ENCODE measurements around the gene OVCH2. TPM values are rescaled to one million over a fixed set of nuclear protein-coding genes. Genes with fewer than 3 reads are reported as not detected.

Gene OVCH2
- total RNA-seq, 1 experiment from 2014 or later = 0.34 TPM

GRCh38 chr11:7654195-7654705 is 52.0 kb downstream of the OVCH2 start:
- H3K27me3 Mint-ChIP-seq (ENCODE audit: insufficient read depth, unreplicated experiment) = no peaks in the 10 kb centered on the region
- no peak overlapping the region for H3K4me3 Mint-ChIP-seq (ENCODE audit: unreplicated experiment)
- H3K9me3 Mint-ChIP-seq (ENCODE audit: unreplicated experiment) = no peaks in the 10 kb centered on the region
- H3K36me3 ChIP-seq (ENCODE audit: control insufficient read depth, insufficient read depth, low read length) = peaks cover 29% of the 10 kb centered on the region
- H3K4me3 ChIP-seq (ENCODE audit: low read depth, low read length) = no peak overlapping the region
- no peaks in the 10 kb centered on the region for H3K27me3 ChIP-seq (replicated peaks; ENCODE audit: control insufficient read depth, insufficient read depth, low read length)
- CTCF ChIA-PET = interaction anchor here (0.6 to 1.5 kb wide), 2 partner anchors 81 to 83 kb away, joined by 3 to 7 read pairs; no protein-coding TSS in a partner anchor
- intact Hi-C loops (cut with micrococcal nuclease; ENCODE audit: unreplicated experiment) = no loop called here
- H3K9me3 ChIP-seq = no peaks in the 10 kb centered on the region
- POLR2A ChIA-PET = interaction anchor here (0.5 kb wide), 1 partner anchor 15 kb away, joined by 3 read pairs; no protein-coding TSS in a partner anchor
- H3K27ac Mint-ChIP-seq (ENCODE audit: unreplicated experiment) = no peak overlapping the region
- no TSS peak for BruUV-seq (replicated peaks)
- no peaks in the 10 kb centered on the region for H3K4me1 ChIP-seq
- H3K36me3 Mint-ChIP-seq (ENCODE audit: insufficient read depth, unreplicated experiment) = peaks cover 67% of the 10 kb centered on the region
- H3K4me1 Mint-ChIP-seq (ENCODE audit: low read depth, unreplicated experiment) = no peaks in the 10 kb centered on the region
- no peak for DNase-seq
- TF ChIP-seq CTCF (IDR thresholded peaks at IDR 0.05; ENCODE audit: insufficient read depth in 1 of 2, low read depth in 1 of 2, low read length in 1 of 2, severe bottlenecking in 1 of 2, unreplicated experiment in 1 of 2) = no peak

- Mint-ChIP-seq H3K27ac (ENCODE audit: unreplicated experiment) (no peak overlapping the region), H3K4me3 (ENCODE audit: unreplicated experiment) (no peak overlapping the region), H3K9me3 (ENCODE audit: unreplicated experiment) (no peaks in the 10 kb centered on the region), H3K4me1 (ENCODE audit: low read depth, unreplicated experiment) (no peaks in the 10 kb centered on the region), H3K27me3 (ENCODE audit: insufficient read depth, unreplicated experiment) (no peaks in the 10 kb centered on the region), H3K36me3 (ENCODE audit: insufficient read depth, unreplicated experiment) (peaks cover 75% of the 10 kb centered on the region)
- no peak for DNase-seq
- no TSS peak for BruUV-seq (replicated peaks)
- no peak for TF ChIP-seq CTCF (IDR thresholded peaks at IDR 0.05; ENCODE audit: insufficient read depth in 1 of 2, low read depth in 1 of 2, low read length in 1 of 2, severe bottlenecking in 1 of 2, unreplicated experiment in 1 of 2)
- Histone ChIP-seq H3K9me3 (no peaks in the 10 kb centered on the region), H3K4me3 (ENCODE audit: low read depth, low read length) (no peak overlapping the region), H3K36me3 (ENCODE audit: control insufficient read depth, insufficient read depth, low read length) (peaks cover 34% of the 10 kb centered on the region), H3K27me3 (replicated peaks; ENCODE audit: control insufficient read depth, insufficient read depth, low read length) (no peaks in the 10 kb centered on the region), H3K4me1 (peaks cover 4% of the 10 kb centered on the region; the same call in 1 of the 2 replicates)
- POLR2A ChIA-PET = no interaction called here
- intact Hi-C loops (cut with micrococcal nuclease; ENCODE audit: unreplicated experiment) = no loop called here
- CTCF ChIA-PET = interaction anchor here (0.7 kb wide), 1 partner anchor 128 kb away, joined by 3 read pairs; no protein-coding TSS in a partner anchor
These were observed 54.6 kb downstream of the OVCH2 start for GRCh38 chr11:7651700-7652099.

DNA sequence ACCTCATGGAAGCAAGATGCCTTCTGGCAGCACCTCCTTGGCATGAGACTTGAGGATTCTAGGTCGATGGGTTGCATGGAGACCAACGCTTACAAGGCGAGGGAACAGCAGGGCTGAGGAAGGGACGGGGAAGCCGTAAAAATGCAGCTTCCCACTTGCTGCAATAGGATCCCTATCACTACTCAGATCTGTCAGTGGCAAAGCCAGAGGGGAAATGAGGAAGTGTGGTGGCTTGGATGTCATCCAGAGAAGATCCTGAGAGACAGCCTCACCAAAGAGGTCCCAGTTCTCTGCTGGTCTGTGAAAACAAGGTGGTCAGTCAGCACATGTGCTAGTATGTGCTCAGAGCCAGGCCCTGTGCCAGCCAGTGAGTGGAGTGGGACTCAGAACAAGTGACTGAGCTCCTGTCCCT is 55.1 kb downstream of the OVCH2 start:
- H3K27ac Mint-ChIP-seq (ENCODE audit: unreplicated experiment) = no peak overlapping the region
- Histone ChIP-seq H3K4me3 (ENCODE audit: low read depth, low read length) (no peak overlapping the region), H3K9me3 (no peaks in the 10 kb centered on the region), H3K4me1 (peaks cover 4% of the 10 kb centered on the region; the same call in 1 of the 2 replicates), H3K36me3 (ENCODE audit: control insufficient read depth, insufficient read depth, low read length) (peaks cover 34% of the 10 kb centered on the region), H3K27me3 (replicated peaks; ENCODE audit: control insufficient read depth, insufficient read depth, low read length) (no peaks in the 10 kb centered on the region)
- H3K27me3 Mint-ChIP-seq (ENCODE audit: insufficient read depth, unreplicated experiment) = no peaks in the 10 kb centered on the region
- peaks cover 74% of the 10 kb centered on the region for H3K36me3 Mint-ChIP-seq (ENCODE audit: insufficient read depth, unreplicated experiment)
- no peak for TF ChIP-seq CTCF (IDR thresholded peaks at IDR 0.05; ENCODE audit: insufficient read depth in 1 of 2, low read depth in 1 of 2, low read length in 1 of 2, severe bottlenecking in 1 of 2, unreplicated experiment in 1 of 2)
- POLR2A ChIA-PET = no interaction called here
- CTCF ChIA-PET = no interaction called here
- intact Hi-C loops (cut with micrococcal nuclease; ENCODE audit: unreplicated experiment) = no loop called here
- no TSS peak for BruUV-seq (replicated peaks)
- DNase-seq = no peak
- H3K4me1 Mint-ChIP-seq (ENCODE audit: low read depth, unreplicated experiment) = no peaks in the 10 kb centered on the region
- H3K9me3 Mint-ChIP-seq (ENCODE audit: unreplicated experiment) = no peaks in the 10 kb centered on the region
- no peak overlapping the region for H3K4me3 Mint-ChIP-seq (ENCODE audit: unreplicated experiment)
